ENCODE data around the gene ZWINT. TPM values are rescaled to one million over a fixed set of nuclear protein-coding genes. Genes with fewer than 3 reads are reported as not detected.

ZWINT gene
- total RNA-seq, 1 experiment from 2014 or later, result 542 TPM

DNA sequence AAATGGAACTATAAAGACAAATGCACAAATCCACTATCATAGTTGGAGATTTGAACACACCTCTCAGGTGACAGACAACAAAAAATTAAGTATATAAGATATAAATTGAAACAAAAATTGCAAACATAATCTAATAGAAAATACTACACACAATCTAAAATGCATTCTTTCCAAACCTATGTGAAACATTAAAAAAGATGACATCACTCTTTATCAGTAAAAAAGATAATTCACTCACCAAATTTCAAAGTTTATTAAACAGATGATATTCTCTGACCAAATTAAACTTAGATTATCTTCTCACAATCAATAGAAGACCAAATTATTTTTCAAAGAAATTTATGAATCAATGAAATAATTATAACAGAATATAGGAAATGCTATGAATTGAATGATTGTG lies 4.0 kb downstream of the ZWINT start:
- no peak overlapping the region for H2AFZ ChIP-seq (ENCODE audit: low read length)
- H3K4me2 ChIP-seq (ENCODE audit: low read length), result peak overlapping the region; percentile 94; the same call in 1 of the 2 replicates
- ATAC-seq (no peak), DNase-seq (no peak)
- H3K79me2 ChIP-seq (ENCODE audit: low read length), result peaks cover 49% of the 10 kb centered on the region
- H3K4me1 ChIP-seq (ENCODE audit: insufficient read depth, low read length), result peaks cover 32% of the 10 kb centered on the region
- POLR2A ChIA-PET (ENCODE audit: unreplicated experiment), result no interaction called here
- H3K27ac ChIP-seq (ENCODE audit: low read length), result no peak overlapping the region
- H3K9me2 ChIP-seq (replicated peaks; ENCODE audit: low read length), result no peaks in the 10 kb centered on the region
- no peak overlapping the region for H3K9ac ChIP-seq (ENCODE audit: low read length)
- H3F3A ChIP-seq (ENCODE audit: low read length, unreplicated experiment), result peaks cover 4% of the 10 kb centered on the region
- no TSS peak for BruUV-seq (replicated peaks)
- TF ChIP-seq, protein P1, sequence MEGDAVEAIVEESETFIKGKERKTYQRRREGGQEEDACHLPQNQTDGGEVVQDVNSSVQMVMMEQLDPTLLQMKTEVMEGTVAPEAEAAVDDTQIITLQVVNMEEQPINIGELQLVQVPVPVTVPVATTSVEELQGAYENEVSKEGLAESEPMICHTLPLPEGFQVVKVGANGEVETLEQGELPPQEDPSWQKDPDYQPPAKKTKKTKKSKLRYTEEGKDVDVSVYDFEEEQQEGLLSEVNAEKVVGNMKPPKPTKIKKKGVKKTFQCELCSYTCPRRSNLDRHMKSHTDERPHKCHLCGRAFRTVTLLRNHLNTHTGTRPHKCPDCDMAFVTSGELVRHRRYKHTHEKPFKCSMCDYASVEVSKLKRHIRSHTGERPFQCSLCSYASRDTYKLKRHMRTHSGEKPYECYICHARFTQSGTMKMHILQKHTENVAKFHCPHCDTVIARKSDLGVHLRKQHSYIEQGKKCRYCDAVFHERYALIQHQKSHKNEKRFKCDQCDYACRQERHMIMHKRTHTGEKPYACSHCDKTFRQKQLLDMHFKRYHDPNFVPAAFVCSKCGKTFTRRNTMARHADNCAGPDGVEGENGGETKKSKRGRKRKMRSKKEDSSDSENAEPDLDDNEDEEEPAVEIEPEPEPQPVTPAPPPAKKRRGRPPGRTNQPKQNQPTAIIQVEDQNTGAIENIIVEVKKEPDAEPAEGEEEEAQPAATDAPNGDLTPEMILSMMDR (conservative IDR thresholded peaks at IDR 0.05; ENCODE audit: low read depth, low read length), result no peak
- TF ChIP-seq EZH2 (IDR thresholded peaks at IDR 0.05; ENCODE audit: low read length, unreplicated experiment) (no peak), EZH2phosphoT487 (IDR thresholded peaks at IDR 0.05; ENCODE audit: borderline replicate concordance, low read length) (no peak)
- H3K36me3 ChIP-seq (ENCODE audit: low read depth, low read length), result peaks cover 62% of the 10 kb centered on the region
- no peaks in the 10 kb centered on the region for H3K9me3 ChIP-seq (ENCODE audit: low read length)
- H4K20me1 ChIP-seq (ENCODE audit: low read length), result no peaks in the 10 kb centered on the region
- intact Hi-C loops (cut with micrococcal nuclease), result no loop called here
- H3K4me3 ChIP-seq (ENCODE audit: low read length), result no peak overlapping the region
- no peaks in the 10 kb centered on the region for H3K27me3 ChIP-seq (ENCODE audit: low read length)
- CTCF ChIA-PET, result no interaction called here

DNA sequence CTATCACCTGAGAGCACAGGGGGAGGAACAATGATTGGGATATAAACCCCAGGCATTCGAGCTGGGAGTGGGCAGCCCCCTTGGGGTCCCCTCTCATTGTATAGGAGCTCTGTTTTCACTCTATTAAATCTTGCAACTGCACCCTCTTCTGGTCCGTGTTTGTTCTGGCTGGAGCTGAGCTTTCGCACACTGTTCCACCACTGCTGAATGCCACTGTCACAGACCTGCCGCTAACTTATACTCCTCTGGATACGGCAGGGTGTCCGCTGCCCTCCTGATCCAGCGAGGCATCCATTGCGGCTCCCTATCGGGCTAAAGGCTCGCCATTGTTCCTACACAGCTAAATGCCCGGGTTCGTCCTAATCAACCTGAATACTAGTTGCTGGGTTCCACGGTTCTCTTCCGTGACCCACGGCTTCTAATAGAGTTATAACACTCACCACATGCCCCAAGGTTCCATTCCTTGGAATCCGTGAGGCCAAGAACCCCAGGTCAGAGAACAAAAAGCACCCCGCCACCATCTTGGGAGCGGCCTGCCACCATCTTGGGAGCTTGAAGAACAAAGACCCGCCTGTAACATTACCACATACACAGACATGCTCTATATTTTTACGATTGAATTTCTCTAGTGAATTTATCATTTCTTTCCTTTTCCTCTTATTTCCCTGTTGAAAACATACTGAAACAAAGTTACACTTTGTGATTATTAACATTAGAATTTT lies 9.0 kb downstream of the ZWINT start:
- Histone ChIP-seq H3K4me3 (ENCODE audit: low read length) (no peak overlapping the region), H3K27ac (ENCODE audit: low read length) (no peak overlapping the region), H3K9ac (ENCODE audit: low read length) (no peak overlapping the region), H3F3A (ENCODE audit: low read length, unreplicated experiment) (peaks cover 4% of the 10 kb centered on the region), H3K27me3 (ENCODE audit: low read length) (no peaks in the 10 kb centered on the region), H3K9me3 (ENCODE audit: low read length) (no peaks in the 10 kb centered on the region), H3K4me2 (ENCODE audit: low read length) (no peak overlapping the region), H4K20me1 (ENCODE audit: low read length) (no peaks in the 10 kb centered on the region), H3K9me2 (replicated peaks; ENCODE audit: low read length) (no peaks in the 10 kb centered on the region), H3K4me1 (ENCODE audit: insufficient read depth, low read length) (peaks cover 7% of the 10 kb centered on the region), H2AFZ (ENCODE audit: low read length) (no peak overlapping the region), H3K79me2 (ENCODE audit: low read length) (peaks cover 5% of the 10 kb centered on the region; the same call in 1 of the 2 replicates), H3K36me3 (ENCODE audit: low read depth, low read length) (peaks cover 29% of the 10 kb centered on the region)
- ATAC-seq, result peak; percentile 27; the same call in 1 of the 2 replicates
- CTCF ChIA-PET, result interaction anchor here (0.5 to 1.5 kb wide), 2 partner anchors 9 to 235 kb away, joined by 7 to 8 read pairs; partner anchors contain the start of gene ZWINT
- no TSS peak for BruUV-seq (replicated peaks)
- POLR2A ChIA-PET (ENCODE audit: unreplicated experiment), result no interaction called here
- TF ChIP-seq EZH2phosphoT487 (IDR thresholded peaks at IDR 0.05; ENCODE audit: borderline replicate concordance, low read length), result no peak
- TF ChIP-seq, protein P1 (conservative IDR thresholded peaks at IDR 0.05; ENCODE audit: low read depth, low read length), result 0 out of 2 replicates have a peak, but pooled peaks have one; percentile 28
- no peak for DNase-seq
- intact Hi-C loops (cut with micrococcal nuclease), result no loop called here

DNA sequence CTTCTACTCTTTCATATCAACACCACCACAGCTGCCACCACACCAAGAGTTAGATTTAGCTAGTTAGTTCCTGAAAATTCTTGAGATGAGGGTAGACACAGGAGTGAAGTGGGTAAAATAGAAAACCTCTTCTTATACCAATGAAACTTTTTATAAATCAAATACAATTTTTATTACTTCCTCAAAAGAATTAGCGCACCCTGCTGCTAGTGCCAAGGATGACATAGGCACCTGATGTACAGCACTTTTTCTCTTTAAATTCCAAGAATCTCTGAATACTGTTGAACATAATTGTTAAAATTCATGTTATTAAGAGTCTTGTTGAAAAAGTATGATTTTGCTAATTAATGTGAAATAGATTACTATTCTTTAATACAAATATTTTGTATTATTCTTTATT lies 11.4 kb downstream of the ZWINT start:
- intact Hi-C loops (cut with micrococcal nuclease), result loop anchor here (5.0 to 10.0 kb wide), 3 partner anchors 215 to 682 kb away; no protein-coding TSS in a partner anchor
- ATAC-seq (0 out of 2 replicates have a peak, but pooled peaks have one; percentile 16), DNase-seq (peak; percentile 63)
- H2AFZ ChIP-seq (ENCODE audit: low read length), result no peak overlapping the region
- no peaks in the 10 kb centered on the region for H3F3A ChIP-seq (ENCODE audit: low read length, unreplicated experiment)
- peaks cover 13% of the 10 kb centered on the region for H3K4me1 ChIP-seq (ENCODE audit: insufficient read depth, low read length)
- no peaks in the 10 kb centered on the region for H3K9me3 ChIP-seq (ENCODE audit: low read length)
- H3K4me2 ChIP-seq (ENCODE audit: low read length), result no peak overlapping the region
- H3K9ac ChIP-seq (ENCODE audit: low read length), result no peak overlapping the region
- TF ChIP-seq EZH2 (IDR thresholded peaks at IDR 0.05; ENCODE audit: low read length, unreplicated experiment), result no peak
- TF ChIP-seq EZH2phosphoT487 (IDR thresholded peaks at IDR 0.05; ENCODE audit: borderline replicate concordance, low read length), result no peak
- TF ChIP-seq, protein P1 (conservative IDR thresholded peaks at IDR 0.05; ENCODE audit: low read depth, low read length), result peak; percentile 87
- BruUV-seq (replicated peaks), result no TSS peak
- H3K27me3 ChIP-seq (ENCODE audit: low read length), result no peaks in the 10 kb centered on the region
- H3K4me3 ChIP-seq (ENCODE audit: low read length), result no peak overlapping the region
- ChIA-PET POLR2A (ENCODE audit: unreplicated experiment) (no interaction called here), CTCF (interaction anchor here (0.8 kb wide), 1 partner anchor 12 kb away, joined by 3 read pairs; no protein-coding TSS in a partner anchor)
- H4K20me1 ChIP-seq (ENCODE audit: low read length), result no peaks in the 10 kb centered on the region
- H3K36me3 ChIP-seq (ENCODE audit: low read depth, low read length), result peaks cover 16% of the 10 kb centered on the region
- H3K9me2 ChIP-seq (replicated peaks; ENCODE audit: low read length), result no peaks in the 10 kb centered on the region
- H3K79me2 ChIP-seq (ENCODE audit: low read length), result no peaks in the 10 kb centered on the region
- H3K27ac ChIP-seq (ENCODE audit: low read length), result no peak overlapping the region
